ENCODE measurements around the gene JAZF1. TPM values are rescaled to one million over a fixed set of nuclear protein-coding genes. Genes with fewer than 3 reads are reported as not detected.
"Not testable (repeated sequence)": the region's sequence is repeated elsewhere in the genome, so short reads cannot be mapped to it uniquely, and the experiment has no call there.

The JAZF1 gene
- total and polyA plus RNA-seq, 8 donors: 0.58 to 16.7 (median 7.2) TPM

- H3K27me3 ChIP-seq: no peaks in the 10 kb centered on the region
- H3K27ac ChIP-seq: no peak overlapping the region
Observed at GRCh38 chr7:28017372-28017771, 163.2 kb downstream of the JAZF1 start.

GRCh38 chr7:28016297-28016696 is 164.3 kb downstream of the JAZF1 start:
- TF ChIP-seq POLR2A (IDR thresholded peaks at IDR 0.05) (no peak), EP300 (IDR thresholded peaks at IDR 0.05) (no peak), CTCF (IDR thresholded peaks at IDR 0.05) (no peak), POLR2AphosphoS5 (IDR thresholded peaks at IDR 0.05) (no peak)
- no peaks in the 10 kb centered on the region for H3K27me3 ChIP-seq
- DNase-seq: no peak
- intact Hi-C loops (cut with DNase I; ENCODE audit: low total_unique reads): loop anchor here (10.0 kb wide), 1 partner anchor 811 kb away; the partner anchor contains the start of gene HOXA13
- H3K27ac ChIP-seq: peak overlapping the region in 1 of 5 donors; percentile 0
- no peaks in the 10 kb centered on the region for H3K36me3 ChIP-seq
- peaks cover 0 to 35% (median 12%) of the 10 kb centered on the region in 4 donors for H3K4me1 ChIP-seq
- no peaks in the 10 kb centered on the region for H3K9me3 ChIP-seq
- H3K4me3 ChIP-seq: no peak overlapping the region
- 75 to 94% (median 89%) methylated on average over 2 of the region's 2 CpGs for WGBS, 5 donors

More at GRCh38 chr7:28017372-28017771, 163.2 kb downstream of the JAZF1 start:
- TF ChIP-seq POLR2AphosphoS5 (IDR thresholded peaks at IDR 0.05) (no peak), POLR2A (IDR thresholded peaks at IDR 0.05) (no peak), CTCF (IDR thresholded peaks at IDR 0.05) (no peak), EP300 (IDR thresholded peaks at IDR 0.05) (no peak)
- Histone ChIP-seq H3K4me3 (no peak overlapping the region), H3K4me1 (peaks cover 0 to 35% (median 12%) of the 10 kb centered on the region in 4 donors), H3K9me3 (no peaks in the 10 kb centered on the region), H3K36me3 (no peaks in the 10 kb centered on the region)
- 82 to 99% (median 93%) methylated on average over 4 of the region's 4 CpGs for WGBS, 5 donors
- intact Hi-C loops (cut with DNase I; ENCODE audit: low total_unique reads): loop anchor here (10.0 kb wide), 1 partner anchor 813 kb away; the partner anchor contains the start of gene HOXA13
- no peak for DNase-seq

- no peak overlapping the region for H3K27ac ChIP-seq
- WGBS, 5 donors: 82 to 88% (median 86%) methylated on average over 4 of the region's 4 CpGs
- TF ChIP-seq POLR2AphosphoS5 (IDR thresholded peaks at IDR 0.05) (no peak), CTCF (IDR thresholded peaks at IDR 0.05) (no peak), POLR2A (IDR thresholded peaks at IDR 0.05) (no peak), EP300 (IDR thresholded peaks at IDR 0.05) (no peak)
- H3K4me3 ChIP-seq: no peak overlapping the region
- H3K36me3 ChIP-seq: no peaks in the 10 kb centered on the region
- H3K27me3 ChIP-seq: no peaks in the 10 kb centered on the region
- H3K9me3 ChIP-seq: no peaks in the 10 kb centered on the region
- peaks cover 0 to 26% (median 5%) of the 10 kb centered on the region in 4 donors for H3K4me1 ChIP-seq
- intact Hi-C loops (cut with DNase I; ENCODE audit: low total_unique reads): loop anchor here (10.0 kb wide), 1 partner anchor 810 kb away; the partner anchor contains the start of gene HOXA13
- no peak for DNase-seq
Observed at GRCh38 chr7:28015169-28015568, 165.4 kb downstream of the JAZF1 start.

- WGBS, 5 donors: 91 to 100% (median 98%) methylated on average over 4 of the region's 4 CpGs
- peaks cover 0 to 18% (median under 1%) of the 10 kb centered on the region in 4 donors for H3K4me1 ChIP-seq
- not testable (repeated sequence) for H3K36me3 ChIP-seq, DNase-seq, H3K4me3 ChIP-seq, H3K27me3 ChIP-seq, H3K9me3 ChIP-seq, H3K27ac ChIP-seq
- intact Hi-C loops (cut with DNase I; ENCODE audit: low total_unique reads): loop anchor here (10.0 kb wide), 1 partner anchor 810 kb away; the partner anchor contains the start of gene HOXA13
Observed at GRCh38 chr7:28014340-28014739, 166.3 kb downstream of the JAZF1 start.

GRCh38 chr7:28013441-28013840 is 167.2 kb downstream of the JAZF1 start:
- intact Hi-C loops (cut with DNase I; ENCODE audit: low total_unique reads): loop anchor here (10.0 kb wide), 1 partner anchor 809 kb away; the partner anchor contains the start of gene HOXA13
- no peak for DNase-seq
- WGBS, 5 donors: 86 to 96% (median 95%) methylated on average over 5 of the region's 5 CpGs
- no peaks in the 10 kb centered on the region for H3K9me3 ChIP-seq
- H3K4me1 ChIP-seq: peaks cover 0 to 9% (median 0%) of the 10 kb centered on the region in 4 donors
- H3K27ac ChIP-seq: no peak overlapping the region
- no peaks in the 10 kb centered on the region for H3K27me3 ChIP-seq
- H3K36me3 ChIP-seq: no peaks in the 10 kb centered on the region
- no peak for TF ChIP-seq POLR2A (IDR thresholded peaks at IDR 0.05)
- no peak overlapping the region for H3K4me3 ChIP-seq
